ENCODE data around the gene LIPC. TPM values are rescaled to one million over a fixed set of nuclear protein-coding genes. Genes with fewer than 3 reads are reported as not detected.
A peak's percentile ranks its signal among the peaks of the same experiment; 100 is the strongest.

LIPC gene
- total and polyA plus RNA-seq, 2 of the 4 experiments (the other 2 are of a cell fraction), result 0.07 TPM; not detected in 1

- no peak overlapping the region for H3K4me2 ChIP-seq (ENCODE audit: low read depth, low read length)
- H2AK9ac ChIP-seq (replicated peaks; ENCODE audit: low read depth, low read length, poor library complexity), result peak overlapping the region; percentile 98
- H3K9me1 ChIP-seq (ENCODE audit: insufficient read depth, low read length), result peaks cover 34% of the 10 kb centered on the region
- H3K9me3 ChIP-seq (ENCODE audit: control insufficient read depth, insufficient read depth, low read length), result no peaks in the 10 kb centered on the region
- peak overlapping the region; percentile 97 for H2BK5ac ChIP-seq (ENCODE audit: low read depth, low read length, poor library complexity, severe bottlenecking)
- peak overlapping the region; percentile 2; the same call in 1 of the 2 replicates for H3K9ac ChIP-seq (ENCODE audit: low read depth, low read length)
- no peak overlapping the region for H3K4me3 ChIP-seq (ENCODE audit: insufficient read depth, low read depth, low read length)
- peak overlapping the region; percentile 97 for H3K27ac ChIP-seq (ENCODE audit: insufficient read depth, low read length)
- peak overlapping the region; percentile 94 for H4K5ac ChIP-seq (ENCODE audit: low read depth, low read length)
- dilution Hi-C loops (cut with HindIII; ENCODE audit: low sequenced_read_pairs, unreplicated experiment), result no loop called here
- intact Hi-C loops (cut with micrococcal nuclease), result loop anchor here (1.0 to 10.0 kb wide), 4 partner anchors 78 to 195 kb away; no protein-coding TSS in a partner anchor
- peak overlapping the region; percentile 96 for H3K14ac ChIP-seq (replicated peaks; ENCODE audit: low read depth, low read length)
- peak overlapping the region; percentile 98 for H3K4ac ChIP-seq (ENCODE audit: low read depth, low read length)
- peak overlapping the region; percentile 97 for H3K18ac ChIP-seq (ENCODE audit: low read depth, low read length)
- H4K8ac ChIP-seq (ENCODE audit: low read depth in 2 of 2, low read length in 2 of 2), result peak overlapping the region; percentile 83 to 92
- DNase-seq (peak; percentile 97), ATAC-seq (ENCODE audit: low read depth) (peak; percentile 90)
- peak overlapping the region; percentile 91; the same call in 2 of the 3 replicates for H2BK15ac ChIP-seq (ENCODE audit: low read depth, low read length)
- no peaks in the 10 kb centered on the region for H4K20me1 ChIP-seq (ENCODE audit: insufficient read depth, low read length)
- POLR2A ChIA-PET (ENCODE audit: unreplicated experiment), result interaction anchor here (0.7 kb wide), 3 partner anchors 10 to 127 kb away, joined by 3 to 5 read pairs (median 3); no protein-coding TSS in a partner anchor
- peaks cover 24% of the 10 kb centered on the region for H3K4me1 ChIP-seq (ENCODE audit: control insufficient read depth, insufficient read depth, low read length)
- H3K36me3 ChIP-seq (ENCODE audit: control insufficient read depth, insufficient read depth, low read length), result no peaks in the 10 kb centered on the region
- TF ChIP-seq BHLHE40 (IDR thresholded peaks at IDR 0.05; ENCODE audit: low read depth, low read length) (peak; percentile 28; the same call in 1 of the 2 replicates), CEBPB (IDR thresholded peaks at IDR 0.05; ENCODE audit: low read depth, low read length) (peak; percentile 88), ELK1 (IDR thresholded peaks at IDR 0.05; ENCODE audit: borderline replicate concordance, low read depth, low read length) (no peak), RFX5 (IDR thresholded peaks at IDR 0.05; ENCODE audit: low read depth, low read length) (no peak), SMC3 (IDR thresholded peaks at IDR 0.05; ENCODE audit: low read depth, low read length) (peak; percentile 3; the same call in 1 of the 2 replicates), MAZ (IDR thresholded peaks at IDR 0.05; ENCODE audit: borderline replicate concordance, low read depth, low read length) (no peak), USF2 (IDR thresholded peaks at IDR 0.05; ENCODE audit: low read depth, low read length) (no peak), FOS (IDR thresholded peaks at IDR 0.05; ENCODE audit: low read depth, low read length) (peak; percentile 91)
- peak overlapping the region; percentile 98 for H2BK20ac ChIP-seq (ENCODE audit: low read depth, low read length)
- H3K79me1 ChIP-seq (ENCODE audit: low read depth in 1 of 2, low read length in 2 of 2), result 0 out of 4 replicates have a peak, but pooled peaks cover 0 to 8% of the 10 kb centered on the region in 2 experiments
- H3K23ac ChIP-seq (ENCODE audit: low read depth, low read length), result peak overlapping the region; percentile 77
- H2AFZ ChIP-seq (replicated peaks; ENCODE audit: low read length, poor library complexity), result peak overlapping the region; percentile 77
- in situ Hi-C loops (cut with MboI; ENCODE audit: low sequenced_read_pairs), result no loop called here
- BruUV-seq (replicated peaks), result no TSS peak
- H3K27me3 ChIP-seq (ENCODE audit: control insufficient read depth, insufficient read depth, low read length), result no peaks in the 10 kb centered on the region
- H3K56ac ChIP-seq (ENCODE audit: extremely low read depth, insufficient read depth, low read length), result peak overlapping the region; percentile 88
- no CpG with 5 or more reads among the region's 11 CpGs for WGBS, 2 experiments (ENCODE audit: extremely low coverage in 2 of 2, insufficient read length in 1 of 2)
- H4K91ac ChIP-seq (ENCODE audit: insufficient read depth, low read depth, low read length), result peak overlapping the region; percentile 99
- CTCF ChIA-PET, result interaction anchor here (0.6 to 1.0 kb wide), 5 partner anchors 9 to 240 kb away, joined by 3 to 4 read pairs (median 3); no protein-coding TSS in a partner anchor
- peak overlapping the region; percentile 87 for H2AK5ac ChIP-seq (ENCODE audit: low read depth, low read length)
- peak overlapping the region; percentile 99 for H2BK120ac ChIP-seq (ENCODE audit: low read depth, low read length)
These were observed 37.9 kb downstream of the LIPC start for GRCh38 chr15:58469432-58470353.

Measured in IMR-90 (cell line).